Measurements from ENCODE around the gene RYR2. TPM values are rescaled to one million over a fixed set of nuclear protein-coding genes. Genes with fewer than 3 reads are reported as not detected.
A peak's percentile ranks its signal among the peaks of the same experiment; 100 is the strongest.
"Not testable (repeated sequence)": the region's sequence is repeated elsewhere in the genome, so short reads cannot be mapped to it uniquely, and the experiment has no call there.

Gene RYR2
- total RNA-seq, 2 experiments from 2014 or later: not detected

GRCh38 chr1:237814319-237814924 is 772.4 kb downstream of the RYR2 start:
- Histone ChIP-seq H3K36me3 (ENCODE audit: insufficient read depth, low read length) (no peaks in the 10 kb centered on the region), H3K4me2 (ENCODE audit: low read length) (no peak overlapping the region), H2AFZ (ENCODE audit: low read length) (no peak overlapping the region), H3K4me3 (ENCODE audit: low read depth, low read length, poor library complexity, severe bottlenecking) (no peak overlapping the region), H4K20me1 (ENCODE audit: insufficient read depth, low read length) (no peaks in the 10 kb centered on the region), H3K4me1 (ENCODE audit: insufficient read depth, low read length, poor library complexity, severe bottlenecking) (no peaks in the 10 kb centered on the region), H3K27ac (ENCODE audit: low read depth, low read length, poor library complexity, severe bottlenecking) (no peak overlapping the region), H3K79me2 (ENCODE audit: insufficient read depth, low read depth, low read length) (no peaks in the 10 kb centered on the region), H3K9me3 (ENCODE audit: low read length) (no peaks in the 10 kb centered on the region), H3K9me2 (ENCODE audit: insufficient read depth, low read length) (no peaks in the 10 kb centered on the region)
- ChIA-PET POLR2A (no interaction called here), CTCF (ENCODE audit: unreplicated experiment) (no interaction called here)
- intact Hi-C loops (cut with micrococcal nuclease; ENCODE audit: unreplicated experiment): no loop called here
- no TSS peak for BruUV-seq (replicated peaks)
- TF ChIP-seq EZH2phosphoT487 (IDR thresholded peaks at IDR 0.05; ENCODE audit: borderline replicate concordance, low read depth, low read length): no peak
- TF ChIP-seq CTCF (conservative IDR thresholded peaks at IDR 0.05; ENCODE audit: low read length): peak; percentile 88
- peak; percentile 25 for DNase-seq (ENCODE audit: low spot score)

DNA sequence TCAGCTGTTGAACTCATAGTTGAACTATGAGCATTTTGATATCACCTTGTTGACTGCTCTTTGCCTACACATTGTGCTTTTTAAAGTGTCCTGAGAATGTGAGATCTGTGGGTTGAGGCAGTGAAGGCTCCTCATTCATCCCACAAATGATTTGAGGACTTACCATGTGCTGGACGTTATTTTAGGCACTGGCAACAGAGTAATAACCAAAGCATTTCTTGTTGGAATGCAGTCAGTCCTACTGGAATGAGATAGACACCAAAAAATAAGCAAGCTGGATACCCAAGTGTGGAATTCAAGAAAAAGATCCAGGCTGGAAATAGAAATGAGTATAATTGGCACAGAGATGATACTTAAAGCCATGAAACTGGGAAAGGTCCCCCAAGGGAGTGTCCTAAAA is 775.3 kb downstream of the RYR2 start:
- no peak for DNase-seq (ENCODE audit: low spot score)
- ChIA-PET POLR2A (interaction anchor here (0.6 kb wide), 1 partner anchor 81 kb away, joined by 3 read pairs; no protein-coding TSS in a partner anchor), CTCF (ENCODE audit: unreplicated experiment) (no interaction called here)
- no TSS peak for BruUV-seq (replicated peaks)
- Histone ChIP-seq H3K36me3 (ENCODE audit: insufficient read depth, low read length) (no peaks in the 10 kb centered on the region), H4K20me1 (ENCODE audit: insufficient read depth, low read length) (no peaks in the 10 kb centered on the region), H3K9me2 (ENCODE audit: insufficient read depth, low read length) (no peaks in the 10 kb centered on the region), H2AFZ (ENCODE audit: low read length) (no peak overlapping the region), H3K79me2 (ENCODE audit: insufficient read depth, low read depth, low read length) (no peaks in the 10 kb centered on the region), H3K4me1 (ENCODE audit: insufficient read depth, low read length, poor library complexity, severe bottlenecking) (no peaks in the 10 kb centered on the region), H3K4me3 (ENCODE audit: low read depth, low read length, poor library complexity, severe bottlenecking) (no peak overlapping the region), H3K9me3 (ENCODE audit: low read length) (no peaks in the 10 kb centered on the region), H3K27ac (ENCODE audit: low read depth, low read length, poor library complexity, severe bottlenecking) (no peak overlapping the region), H3K4me2 (ENCODE audit: low read length) (no peak overlapping the region)
- intact Hi-C loops (cut with micrococcal nuclease; ENCODE audit: unreplicated experiment): no loop called here
- TF ChIP-seq CTCF (conservative IDR thresholded peaks at IDR 0.05; ENCODE audit: low read length): no peak
- TF ChIP-seq EZH2phosphoT487 (IDR thresholded peaks at IDR 0.05; ENCODE audit: borderline replicate concordance, low read depth, low read length): no peak

GRCh38 chr1:237820634-237821033 is 778.6 kb downstream of the RYR2 start:
- intact Hi-C loops (cut with micrococcal nuclease; ENCODE audit: unreplicated experiment); BruUV-seq (replicated peaks); DNase-seq (ENCODE audit: low spot score); H3K36me3 ChIP-seq (ENCODE audit: insufficient read depth, low read length); H3K79me2 ChIP-seq (ENCODE audit: insufficient read depth, low read depth, low read length); H3K4me3 ChIP-seq (ENCODE audit: low read depth, low read length, poor library complexity, severe bottlenecking); H3K9me2 ChIP-seq (ENCODE audit: insufficient read depth, low read length); H3K27ac ChIP-seq (ENCODE audit: low read depth, low read length, poor library complexity, severe bottlenecking); H4K20me1 ChIP-seq (ENCODE audit: insufficient read depth, low read length); H3K4me1 ChIP-seq (ENCODE audit: insufficient read depth, low read length, poor library complexity, severe bottlenecking); CTCF ChIA-PET (ENCODE audit: unreplicated experiment); H3K9me3 ChIP-seq (ENCODE audit: low read length); H2AFZ ChIP-seq (ENCODE audit: low read length); H3K4me2 ChIP-seq (ENCODE audit: low read length): not testable (repeated sequence)
- POLR2A ChIA-PET: interaction anchor here (0.6 kb wide), 2 partner anchors 100 to 952 kb away, joined by 4 to 6 read pairs; no protein-coding TSS in a partner anchor
